Fibroblast of lung (primary cell): ENCODE results near the gene ATXN7L1.

Experiments
- EZH2 ChIP-seq: IDR thresholded peaks from 2 replicates; pipeline ENCODE4 v1.5.1; 2012; ENCODE audit warnings: low read length, control low read depth, mild to moderate bottlenecking; ENCODE audit errors: missing control alignments
- TF ChIP-seq, protein P1 (sequence below), 2 donors: IDR thresholded peaks in 1 of 2; conservative IDR thresholded peaks in 1 of 2; 1 replicate in 1 of 2; 2 replicates in 1 of 2; pipeline ENCODE4 v1.5.1; 2011 to 2012; ENCODE audit warnings: low read length in 2 of 2, control low read depth in 1 of 2, inconsistent platforms in 1 of 2, low read depth in 1 of 2, mild to moderate bottlenecking in 1 of 2

DNA sequence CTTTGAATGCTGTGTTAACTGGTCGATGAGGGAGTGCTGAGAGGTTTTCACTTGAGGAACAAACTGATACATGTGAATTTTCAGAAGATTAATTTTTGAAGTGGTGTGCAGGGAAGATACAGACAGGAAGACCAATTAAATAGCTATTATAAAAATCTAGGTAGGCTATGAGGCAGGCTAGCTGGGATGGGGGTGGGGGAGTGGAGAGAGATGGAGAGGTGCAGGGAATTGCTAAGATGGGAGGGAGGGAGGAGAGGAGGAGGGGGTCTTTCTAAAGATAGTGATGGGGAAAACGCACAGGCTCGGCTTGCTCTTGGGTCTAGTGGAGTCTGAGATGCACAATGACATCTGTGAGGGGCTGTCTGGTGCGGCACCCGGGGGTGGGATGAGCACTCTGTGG is 15.2 kb downstream of the ATXN7L1 start:
- TF ChIP-seq, protein P1, sequence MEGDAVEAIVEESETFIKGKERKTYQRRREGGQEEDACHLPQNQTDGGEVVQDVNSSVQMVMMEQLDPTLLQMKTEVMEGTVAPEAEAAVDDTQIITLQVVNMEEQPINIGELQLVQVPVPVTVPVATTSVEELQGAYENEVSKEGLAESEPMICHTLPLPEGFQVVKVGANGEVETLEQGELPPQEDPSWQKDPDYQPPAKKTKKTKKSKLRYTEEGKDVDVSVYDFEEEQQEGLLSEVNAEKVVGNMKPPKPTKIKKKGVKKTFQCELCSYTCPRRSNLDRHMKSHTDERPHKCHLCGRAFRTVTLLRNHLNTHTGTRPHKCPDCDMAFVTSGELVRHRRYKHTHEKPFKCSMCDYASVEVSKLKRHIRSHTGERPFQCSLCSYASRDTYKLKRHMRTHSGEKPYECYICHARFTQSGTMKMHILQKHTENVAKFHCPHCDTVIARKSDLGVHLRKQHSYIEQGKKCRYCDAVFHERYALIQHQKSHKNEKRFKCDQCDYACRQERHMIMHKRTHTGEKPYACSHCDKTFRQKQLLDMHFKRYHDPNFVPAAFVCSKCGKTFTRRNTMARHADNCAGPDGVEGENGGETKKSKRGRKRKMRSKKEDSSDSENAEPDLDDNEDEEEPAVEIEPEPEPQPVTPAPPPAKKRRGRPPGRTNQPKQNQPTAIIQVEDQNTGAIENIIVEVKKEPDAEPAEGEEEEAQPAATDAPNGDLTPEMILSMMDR (conservative IDR thresholded peaks at IDR 0.05 in 1 of 2, IDR thresholded peaks at IDR 0.05 in 1 of 2; ENCODE audit: low read depth in 1 of 2, low read length in 2 of 2), result no peak
- no peak for TF ChIP-seq EZH2
